WTC11 (cell line): ENCODE data around the gene TERT. TPM values are rescaled to one million over a fixed set of nuclear protein-coding genes. Genes with fewer than 3 reads are reported as not detected.

Source experiments
- ATAC-seq: fragments of 200-7000 bp; cut with Tn5 transposase; 2 replicates; pipeline ENCODE4 v1.10.0; 2021; ENCODE audit warnings: mild to moderate bottlenecking, moderate library complexity
- CTCF ChIA-PET: fragments of 300-600 bp; sonication (Branson Sonifier 250); formaldehyde crosslinking; loops from one replicate; lab custom pipeline; 2021; ENCODE audit warnings: antibody characterized with exemption; lab: Charles Lee
- POLR2A ChIA-PET: fragments of 350-600 bp; sonication (Branson Sonifier 250); formaldehyde crosslinking; loops from one replicate; lab custom pipeline; 2021; ENCODE audit warnings: antibody characterized with exemption; lab: Charles Lee
- DNase-seq: peaks from one replicate; pipeline ENCODE4 v3.0.0; 2021; ENCODE audit warnings: low spot score
- H3K27ac Mint-ChIP-seq: 2 replicates; pipeline ENCODE4 v1.8.0; 2021; ENCODE audit warnings: mixed read lengths
- H3K27me3 Mint-ChIP-seq: 2 replicates; pipeline ENCODE4 v1.8.0; 2021; ENCODE audit warnings: low read depth, mild to moderate bottlenecking, moderate library complexity, mixed read lengths
- H3K36me3 Mint-ChIP-seq: 2 replicates; pipeline ENCODE4 v1.8.0; 2021; ENCODE audit warnings: mixed read lengths
- H3K4me1 Mint-ChIP-seq: 2 replicates; pipeline ENCODE4 v1.8.0; 2022; ENCODE audit warnings: mixed read lengths
- H3K4me3 Mint-ChIP-seq: 2 replicates; pipeline ENCODE4 v1.8.0; 2021; ENCODE audit warnings: mild to moderate bottlenecking, moderate library complexity, mixed read lengths
- H3K9me3 Mint-ChIP-seq: 2 replicates; pipeline ENCODE4 v1.8.0; 2021; ENCODE audit warnings: mixed read lengths
- CBFB ChIP-seq: sonication (generic); formaldehyde crosslinking; IDR thresholded peaks from 2 replicates; pipeline ENCODE4 v1.8.1; 2022; ENCODE audit warnings: mild to moderate bottlenecking, low read depth, missing genetic modification reagents
- HMGA2 ChIP-seq: fragments of 250-450 bp; sonication (Bioruptor Pico); IDR thresholded peaks from 2 replicates; pipeline ENCODE4 v1.4.0; 2021; ENCODE audit warnings: mild to moderate bottlenecking, moderate library complexity
- NR3C1 ChIP-seq: sonication (generic); formaldehyde crosslinking; conservative IDR thresholded peaks from 2 replicates; pipeline ENCODE4 v1.8.1; 2023; ENCODE audit warnings: low read depth, mild to moderate bottlenecking, missing genetic modification reagents
- OVOL2 ChIP-seq: fragments of 250-450 bp; sonication (Bioruptor Pico); IDR thresholded peaks from 2 replicates; pipeline ENCODE4 v1.9.0; 2021; ENCODE audit warnings: mild to moderate bottlenecking, borderline replicate concordance
- PRRX2 ChIP-seq: fragments of 250-450 bp; sonication (Bioruptor Pico); IDR thresholded peaks from 2 replicates; pipeline ENCODE4 v1.8.0; 2021; ENCODE audit warnings: mild to moderate bottlenecking
- SMAD3 ChIP-seq: sonication (generic); formaldehyde crosslinking; IDR thresholded peaks from 2 replicates; pipeline ENCODE4 v1.8.0; 2022; ENCODE audit warnings: missing genetic modification reagents, mild to moderate bottlenecking, borderline replicate concordance
- TCF7 ChIP-seq: sonication (generic); formaldehyde crosslinking; IDR thresholded peaks from 2 replicates; pipeline ENCODE4 v1.8.0; 2022; ENCODE audit warnings: mild to moderate bottlenecking, low read depth, missing genetic modification reagents, moderate library complexity
- TEAD1 ChIP-seq: sonication (generic); formaldehyde crosslinking; IDR thresholded peaks from 2 replicates; pipeline ENCODE4 v1.8.0; 2022; ENCODE audit warnings: mild to moderate bottlenecking, missing genetic modification reagents
- TEAD4 ChIP-seq: sonication (generic); formaldehyde crosslinking; IDR thresholded peaks from 2 replicates; pipeline ENCODE4 v1.8.0; 2022; ENCODE audit warnings: mild to moderate bottlenecking, missing genetic modification reagents
- total RNA-seq: library from RNA; stranded (reverse); gene quantifications from 3 replicates; pipeline ENCODE4 v1.2.3, GENCODE V29; 2021
- TF ChIP-seq, protein P1 (sequence below): sonication (generic); formaldehyde crosslinking; IDR thresholded peaks from 2 replicates; pipeline ENCODE4 v1.8.0; 2022; ENCODE audit warnings: mild to moderate bottlenecking, missing genetic modification reagents
- TF ChIP-seq, protein P2 (sequence below): sonication (generic); formaldehyde crosslinking; IDR thresholded peaks from 2 replicates; pipeline ENCODE4 v1.8.1; 2023; ENCODE audit warnings: mild to moderate bottlenecking, missing genetic modification reagents
- TF ChIP-seq, protein P3 (sequence below): sonication (generic); formaldehyde crosslinking; IDR thresholded peaks from 2 replicates; pipeline ENCODE4 v1.8.0; 2022; ENCODE audit warnings: mild to moderate bottlenecking, missing genetic modification reagents
- TF ChIP-seq, protein P4 (sequence below): sonication (generic); formaldehyde crosslinking; IDR thresholded peaks from 2 replicates; pipeline ENCODE4 v1.8.0; 2023; ENCODE audit warnings: mild to moderate bottlenecking, missing genetic modification reagents
- TF ChIP-seq, protein P5 (sequence below): sonication (generic); formaldehyde crosslinking; IDR thresholded peaks from 2 replicates; pipeline ENCODE4 v1.8.1; 2023; ENCODE audit warnings: mild to moderate bottlenecking, missing genetic modification reagents
- TF ChIP-seq, protein P6 (sequence below): fragments of 250-450 bp; sonication (Bioruptor Pico); IDR thresholded peaks from 2 replicates; pipeline ENCODE4 v1.9.0; 2021; ENCODE audit warnings: mild to moderate bottlenecking
- TF ChIP-seq, protein P7 (sequence below): sonication (generic); formaldehyde crosslinking; IDR thresholded peaks from 2 replicates; pipeline ENCODE4 v1.8.0; 2023; ENCODE audit warnings: missing genetic modification reagents, mild to moderate bottlenecking, borderline replicate concordance

Gene TERT
- total RNA-seq, 1 experiment from 2014 or later, result 42.9 TPM

DNA sequence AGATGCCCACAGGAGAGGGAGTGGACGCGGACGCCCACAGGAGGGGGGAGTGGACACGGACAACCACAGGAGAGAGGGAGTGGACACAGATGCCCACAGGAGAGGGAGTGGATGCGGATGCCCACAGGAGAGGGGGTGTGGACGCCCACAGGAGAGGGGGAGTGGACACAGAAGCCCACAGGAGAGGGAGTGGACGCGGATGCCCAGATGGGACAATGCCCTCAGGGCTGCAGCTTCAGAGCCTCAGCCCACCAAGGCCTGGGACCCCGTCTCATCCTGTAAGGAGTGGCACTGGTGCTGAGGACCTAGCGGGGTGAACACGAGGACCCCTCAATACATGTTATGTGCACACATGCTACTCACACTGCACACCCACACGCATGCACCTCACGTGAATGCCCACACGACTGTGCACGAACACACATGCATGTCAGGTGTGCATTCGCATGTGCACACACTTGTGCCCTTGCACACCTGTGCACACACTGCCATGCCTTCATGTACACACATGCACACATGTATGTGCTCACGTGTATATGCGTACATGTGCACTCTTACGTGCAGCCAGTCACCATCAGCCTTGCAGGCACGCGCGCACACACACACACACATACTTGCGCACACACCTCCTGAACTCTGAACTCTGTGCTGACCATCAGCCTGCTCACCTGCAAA lies 34.9 kb downstream of the TERT start:
- ATAC-seq (no peak), DNase-seq (no peak)
- Mint-ChIP-seq H3K36me3 (peaks cover 51% of the 10 kb centered on the region), H3K27me3 (peaks cover 7% of the 10 kb centered on the region), H3K4me3 (no peak overlapping the region), H3K4me1 (no peaks in the 10 kb centered on the region), H3K9me3 (peaks cover 14% of the 10 kb centered on the region), H3K27ac (no peak overlapping the region; the same call in 1 of the 2 replicates)
- TF ChIP-seq, protein P1, sequence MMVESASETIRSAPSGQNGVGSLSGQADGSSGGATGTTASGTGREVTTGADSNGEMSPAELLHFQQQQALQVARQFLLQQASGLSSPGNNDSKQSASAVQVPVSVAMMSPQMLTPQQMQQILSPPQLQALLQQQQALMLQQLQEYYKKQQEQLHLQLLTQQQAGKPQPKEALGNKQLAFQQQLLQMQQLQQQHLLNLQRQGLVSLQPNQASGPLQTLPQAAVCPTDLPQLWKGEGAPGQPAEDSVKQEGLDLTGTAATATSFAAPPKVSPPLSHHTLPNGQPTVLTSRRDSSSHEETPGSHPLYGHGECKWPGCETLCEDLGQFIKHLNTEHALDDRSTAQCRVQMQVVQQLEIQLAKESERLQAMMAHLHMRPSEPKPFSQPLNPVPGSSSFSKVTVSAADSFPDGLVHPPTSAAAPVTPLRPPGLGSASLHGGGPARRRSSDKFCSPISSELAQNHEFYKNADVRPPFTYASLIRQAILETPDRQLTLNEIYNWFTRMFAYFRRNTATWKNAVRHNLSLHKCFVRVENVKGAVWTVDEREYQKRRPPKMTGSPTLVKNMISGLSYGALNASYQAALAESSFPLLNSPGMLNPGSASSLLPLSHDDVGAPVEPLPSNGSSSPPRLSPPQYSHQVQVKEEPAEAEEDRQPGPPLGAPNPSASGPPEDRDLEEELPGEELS (CRISPR knock-in tag), result no peak
- TF ChIP-seq, protein P2, sequence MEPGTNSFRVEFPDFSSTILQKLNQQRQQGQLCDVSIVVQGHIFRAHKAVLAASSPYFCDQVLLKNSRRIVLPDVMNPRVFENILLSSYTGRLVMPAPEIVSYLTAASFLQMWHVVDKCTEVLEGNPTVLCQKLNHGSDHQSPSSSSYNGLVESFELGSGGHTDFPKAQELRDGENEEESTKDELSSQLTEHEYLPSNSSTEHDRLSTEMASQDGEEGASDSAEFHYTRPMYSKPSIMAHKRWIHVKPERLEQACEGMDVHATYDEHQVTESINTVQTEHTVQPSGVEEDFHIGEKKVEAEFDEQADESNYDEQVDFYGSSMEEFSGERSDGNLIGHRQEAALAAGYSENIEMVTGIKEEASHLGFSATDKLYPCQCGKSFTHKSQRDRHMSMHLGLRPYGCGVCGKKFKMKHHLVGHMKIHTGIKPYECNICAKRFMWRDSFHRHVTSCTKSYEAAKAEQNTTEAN (CRISPR knock-in tag), result 0 out of 2 replicates have a peak, but pooled peaks have one; percentile 47
- POLR2A ChIA-PET, result no interaction called here
- CTCF ChIA-PET, result no interaction called here

DNA sequence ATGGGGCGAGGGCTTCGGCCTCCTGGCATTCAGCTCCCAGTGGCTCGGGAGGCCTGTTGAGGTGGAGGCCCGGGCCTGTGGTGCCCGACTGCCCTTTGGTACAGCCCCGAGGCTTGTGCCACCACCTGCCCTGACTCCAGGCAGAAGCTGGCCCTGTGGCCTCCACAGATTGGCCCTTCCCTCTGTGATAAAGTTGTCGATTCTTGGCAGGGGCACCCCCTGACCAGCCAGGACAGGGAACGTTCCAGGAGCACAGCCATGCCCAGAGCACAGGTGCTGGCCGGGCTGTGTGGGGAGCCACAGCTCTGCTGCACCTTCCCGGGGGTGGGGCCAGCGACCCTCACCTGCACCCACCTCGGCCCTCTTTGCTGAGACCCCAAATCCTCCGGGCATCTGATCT lies 37.0 kb downstream of the TERT start:
- Mint-ChIP-seq H3K4me3 (no peak overlapping the region), H3K36me3 (peaks cover 30% of the 10 kb centered on the region), H3K9me3 (peaks cover 14% of the 10 kb centered on the region), H3K4me1 (no peaks in the 10 kb centered on the region), H3K27ac (no peak overlapping the region), H3K27me3 (peaks cover 7% of the 10 kb centered on the region)
- no peak for TF ChIP-seq OVOL2
- TF ChIP-seq TEAD4, result no peak
- no peak for TF ChIP-seq TCF7 (CRISPR knock-in tag)
- TF ChIP-seq, protein P3, sequence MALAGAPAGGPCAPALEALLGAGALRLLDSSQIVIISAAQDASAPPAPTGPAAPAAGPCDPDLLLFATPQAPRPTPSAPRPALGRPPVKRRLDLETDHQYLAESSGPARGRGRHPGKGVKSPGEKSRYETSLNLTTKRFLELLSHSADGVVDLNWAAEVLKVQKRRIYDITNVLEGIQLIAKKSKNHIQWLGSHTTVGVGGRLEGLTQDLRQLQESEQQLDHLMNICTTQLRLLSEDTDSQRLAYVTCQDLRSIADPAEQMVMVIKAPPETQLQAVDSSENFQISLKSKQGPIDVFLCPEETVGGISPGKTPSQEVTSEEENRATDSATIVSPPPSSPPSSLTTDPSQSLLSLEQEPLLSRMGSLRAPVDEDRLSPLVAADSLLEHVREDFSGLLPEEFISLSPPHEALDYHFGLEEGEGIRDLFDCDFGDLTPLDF (CRISPR knock-in tag), result no peak
- TF ChIP-seq, protein P4, sequence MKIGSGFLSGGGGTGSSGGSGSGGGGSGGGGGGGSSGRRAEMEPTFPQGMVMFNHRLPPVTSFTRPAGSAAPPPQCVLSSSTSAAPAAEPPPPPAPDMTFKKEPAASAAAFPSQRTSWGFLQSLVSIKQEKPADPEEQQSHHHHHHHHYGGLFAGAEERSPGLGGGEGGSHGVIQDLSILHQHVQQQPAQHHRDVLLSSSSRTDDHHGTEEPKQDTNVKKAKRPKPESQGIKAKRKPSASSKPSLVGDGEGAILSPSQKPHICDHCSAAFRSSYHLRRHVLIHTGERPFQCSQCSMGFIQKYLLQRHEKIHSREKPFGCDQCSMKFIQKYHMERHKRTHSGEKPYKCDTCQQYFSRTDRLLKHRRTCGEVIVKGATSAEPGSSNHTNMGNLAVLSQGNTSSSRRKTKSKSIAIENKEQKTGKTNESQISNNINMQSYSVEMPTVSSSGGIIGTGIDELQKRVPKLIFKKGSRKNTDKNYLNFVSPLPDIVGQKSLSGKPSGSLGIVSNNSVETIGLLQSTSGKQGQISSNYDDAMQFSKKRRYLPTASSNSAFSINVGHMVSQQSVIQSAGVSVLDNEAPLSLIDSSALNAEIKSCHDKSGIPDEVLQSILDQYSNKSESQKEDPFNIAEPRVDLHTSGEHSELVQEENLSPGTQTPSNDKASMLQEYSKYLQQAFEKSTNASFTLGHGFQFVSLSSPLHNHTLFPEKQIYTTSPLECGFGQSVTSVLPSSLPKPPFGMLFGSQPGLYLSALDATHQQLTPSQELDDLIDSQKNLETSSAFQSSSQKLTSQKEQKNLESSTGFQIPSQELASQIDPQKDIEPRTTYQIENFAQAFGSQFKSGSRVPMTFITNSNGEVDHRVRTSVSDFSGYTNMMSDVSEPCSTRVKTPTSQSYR (CRISPR knock-in tag), result no peak
- TF ChIP-seq, protein P5, sequence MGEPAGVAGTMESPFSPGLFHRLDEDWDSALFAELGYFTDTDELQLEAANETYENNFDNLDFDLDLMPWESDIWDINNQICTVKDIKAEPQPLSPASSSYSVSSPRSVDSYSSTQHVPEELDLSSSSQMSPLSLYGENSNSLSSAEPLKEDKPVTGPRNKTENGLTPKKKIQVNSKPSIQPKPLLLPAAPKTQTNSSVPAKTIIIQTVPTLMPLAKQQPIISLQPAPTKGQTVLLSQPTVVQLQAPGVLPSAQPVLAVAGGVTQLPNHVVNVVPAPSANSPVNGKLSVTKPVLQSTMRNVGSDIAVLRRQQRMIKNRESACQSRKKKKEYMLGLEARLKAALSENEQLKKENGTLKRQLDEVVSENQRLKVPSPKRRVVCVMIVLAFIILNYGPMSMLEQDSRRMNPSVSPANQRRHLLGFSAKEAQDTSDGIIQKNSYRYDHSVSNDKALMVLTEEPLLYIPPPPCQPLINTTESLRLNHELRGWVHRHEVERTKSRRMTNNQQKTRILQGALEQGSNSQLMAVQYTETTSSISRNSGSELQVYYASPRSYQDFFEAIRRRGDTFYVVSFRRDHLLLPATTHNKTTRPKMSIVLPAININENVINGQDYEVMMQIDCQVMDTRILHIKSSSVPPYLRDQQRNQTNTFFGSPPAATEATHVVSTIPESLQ (CRISPR knock-in tag), result no peak
- TF ChIP-seq, protein P1 (CRISPR knock-in tag), result no peak
- TF ChIP-seq PRRX2 (CRISPR knock-in tag), result no peak
- TF ChIP-seq, protein P6, sequence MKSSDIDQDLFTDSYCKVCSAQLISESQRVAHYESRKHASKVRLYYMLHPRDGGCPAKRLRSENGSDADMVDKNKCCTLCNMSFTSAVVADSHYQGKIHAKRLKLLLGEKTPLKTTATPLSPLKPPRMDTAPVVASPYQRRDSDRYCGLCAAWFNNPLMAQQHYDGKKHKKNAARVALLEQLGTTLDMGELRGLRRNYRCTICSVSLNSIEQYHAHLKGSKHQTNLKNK (CRISPR knock-in tag), result no peak
- TF ChIP-seq SMAD3 (CRISPR knock-in tag), result no peak
- TF ChIP-seq, protein P7, sequence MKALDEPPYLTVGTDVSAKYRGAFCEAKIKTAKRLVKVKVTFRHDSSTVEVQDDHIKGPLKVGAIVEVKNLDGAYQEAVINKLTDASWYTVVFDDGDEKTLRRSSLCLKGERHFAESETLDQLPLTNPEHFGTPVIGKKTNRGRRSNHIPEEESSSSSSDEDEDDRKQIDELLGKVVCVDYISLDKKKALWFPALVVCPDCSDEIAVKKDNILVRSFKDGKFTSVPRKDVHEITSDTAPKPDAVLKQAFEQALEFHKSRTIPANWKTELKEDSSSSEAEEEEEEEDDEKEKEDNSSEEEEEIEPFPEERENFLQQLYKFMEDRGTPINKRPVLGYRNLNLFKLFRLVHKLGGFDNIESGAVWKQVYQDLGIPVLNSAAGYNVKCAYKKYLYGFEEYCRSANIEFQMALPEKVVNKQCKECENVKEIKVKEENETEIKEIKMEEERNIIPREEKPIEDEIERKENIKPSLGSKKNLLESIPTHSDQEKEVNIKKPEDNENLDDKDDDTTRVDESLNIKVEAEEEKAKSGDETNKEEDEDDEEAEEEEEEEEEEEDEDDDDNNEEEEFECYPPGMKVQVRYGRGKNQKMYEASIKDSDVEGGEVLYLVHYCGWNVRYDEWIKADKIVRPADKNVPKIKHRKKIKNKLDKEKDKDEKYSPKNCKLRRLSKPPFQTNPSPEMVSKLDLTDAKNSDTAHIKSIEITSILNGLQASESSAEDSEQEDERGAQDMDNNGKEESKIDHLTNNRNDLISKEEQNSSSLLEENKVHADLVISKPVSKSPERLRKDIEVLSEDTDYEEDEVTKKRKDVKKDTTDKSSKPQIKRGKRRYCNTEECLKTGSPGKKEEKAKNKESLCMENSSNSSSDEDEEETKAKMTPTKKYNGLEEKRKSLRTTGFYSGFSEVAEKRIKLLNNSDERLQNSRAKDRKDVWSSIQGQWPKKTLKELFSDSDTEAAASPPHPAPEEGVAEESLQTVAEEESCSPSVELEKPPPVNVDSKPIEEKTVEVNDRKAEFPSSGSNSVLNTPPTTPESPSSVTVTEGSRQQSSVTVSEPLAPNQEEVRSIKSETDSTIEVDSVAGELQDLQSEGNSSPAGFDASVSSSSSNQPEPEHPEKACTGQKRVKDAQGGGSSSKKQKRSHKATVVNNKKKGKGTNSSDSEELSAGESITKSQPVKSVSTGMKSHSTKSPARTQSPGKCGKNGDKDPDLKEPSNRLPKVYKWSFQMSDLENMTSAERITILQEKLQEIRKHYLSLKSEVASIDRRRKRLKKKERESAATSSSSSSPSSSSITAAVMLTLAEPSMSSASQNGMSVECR (CRISPR knock-in tag), result no peak
- no peak for TF ChIP-seq NR3C1 (CRISPR knock-in tag)
- no peak for TF ChIP-seq CBFB (CRISPR knock-in tag)
- no peak for TF ChIP-seq HMGA2 (CRISPR knock-in tag)
- TF ChIP-seq TEAD1 (CRISPR knock-in tag), result no peak
- ATAC-seq, result no peak
- CTCF ChIA-PET, result no interaction called here
- DNase-seq, result no peak
- POLR2A ChIA-PET, result no interaction called here
